Naive B cell (primary cell): ENCODE results near the gene CLEC16A. TPM values are rescaled to one million over a fixed set of nuclear protein-coding genes. Genes with fewer than 3 reads are reported as not detected.

Source experiments
- ATAC-seq, 2 donors: fragments of 150-1000 bp; cut with Tn5 transposase; 2 replicates each; pipeline ENCODE4 v1.10.0; 2021; ENCODE audit warnings: low read depth in 2 of 2, mild to moderate bottlenecking in 2 of 2, moderate library complexity in 2 of 2
- DNase-seq: peaks from one replicate; pipeline ENCODE4 v3.0.0; 2022
- H3K27ac Mint-ChIP-seq, 6 donors: one replicate each; pipeline ENCODE4 v1.8.0; 2020 to 2022; ENCODE audit warnings: mild to moderate bottlenecking in 6 of 6, mixed read lengths in 6 of 6, moderate library complexity in 5 of 6, inconsistent platforms in 2 of 6
- H3K27me3 Mint-ChIP-seq, 3 donors: one replicate each; pipeline ENCODE4 v1.8.0; 2021 to 2022; ENCODE audit warnings: mixed read lengths in 3 of 3, mild to moderate bottlenecking in 1 of 3
- H3K36me3 Mint-ChIP-seq, 2 donors: one replicate each; pipeline ENCODE4 v1.8.0; 2020 to 2022; ENCODE audit warnings: mixed read lengths in 2 of 2, inconsistent platforms in 1 of 2, mild to moderate bottlenecking in 1 of 2
- H3K4me1 Mint-ChIP-seq, 3 donors: one replicate each; pipeline ENCODE4 v1.8.0; 2020 to 2022; ENCODE audit warnings: mixed read lengths in 3 of 3, inconsistent platforms in 1 of 3, mild to moderate bottlenecking in 1 of 3, moderate library complexity in 1 of 3
- H3K4me3 Mint-ChIP-seq, 8 donors: one replicate each; pipeline ENCODE4 v1.8.0; 2020 to 2022; ENCODE audit warnings: mild to moderate bottlenecking in 8 of 8, mixed read lengths in 8 of 8, moderate library complexity in 8 of 8, inconsistent platforms in 2 of 8
- H3K9me3 Mint-ChIP-seq, 7 donors: one replicate each; pipeline ENCODE4 v1.8.0; 2020 to 2022; ENCODE audit warnings: mixed read lengths in 7 of 7, mild to moderate bottlenecking in 5 of 7, inconsistent platforms in 2 of 7, moderate library complexity in 1 of 7
- polyA plus RNA-seq, 6 donors: library from polyadenylated mRNA; unstranded; fragments of 300-500 nt; fragmentation: Illumina TruSeq; gene quantifications; one replicate each; pipeline ENCODE4 v1.2.3, GENCODE V29; 2021; ENCODE audit warnings: low read depth in 6 of 6

Gene CLEC16A
- polyA plus RNA-seq, 6 donors from 2014 or later, result 11.8 to 34.9 (median 18.7) TPM

DNA sequence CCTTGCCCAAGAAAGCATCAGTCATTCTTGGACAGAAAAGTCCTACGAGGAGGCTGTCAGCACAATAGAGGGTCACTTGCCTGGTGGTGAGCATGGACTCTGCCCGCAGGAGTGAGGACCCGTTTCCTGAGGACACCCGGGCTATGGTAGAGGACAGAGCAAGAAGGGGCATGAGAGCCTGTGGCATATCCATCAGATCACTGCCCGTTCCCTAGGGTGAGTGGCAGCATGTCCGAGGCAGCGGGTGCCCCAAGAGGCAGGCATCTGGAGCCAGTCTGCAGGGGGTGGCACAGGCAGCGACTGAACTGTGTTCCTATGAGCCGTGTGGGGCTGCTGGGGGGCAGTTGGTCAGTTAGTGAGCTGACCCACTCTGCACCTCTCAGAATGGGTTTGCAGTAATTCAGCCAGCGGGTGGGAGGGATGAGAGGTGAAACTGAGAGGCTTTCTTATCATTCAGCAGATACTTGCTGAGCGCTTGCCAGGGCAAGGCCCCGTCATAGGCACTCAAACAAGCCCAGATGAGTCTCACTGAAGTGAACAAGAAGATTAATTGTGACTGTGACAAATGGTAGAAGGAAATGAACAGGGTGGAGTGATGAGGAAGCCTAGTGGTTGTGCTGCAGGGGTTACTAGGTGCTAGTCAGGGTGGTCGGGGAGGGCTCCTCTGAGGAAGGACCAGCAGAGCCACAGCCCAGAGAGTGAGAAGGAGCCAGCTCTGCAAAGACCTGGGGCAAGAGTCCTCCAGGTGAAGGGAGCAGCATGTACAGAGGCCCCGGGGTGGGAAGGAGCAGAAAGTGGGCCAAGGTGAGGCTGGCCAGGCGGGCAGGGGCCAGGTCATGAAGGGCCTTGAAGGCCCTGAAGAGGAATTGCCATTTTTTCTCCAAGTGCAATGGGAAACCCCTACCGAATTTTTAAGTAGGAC, 87.9 kb downstream of the CLEC16A start:
- no peak overlapping the region for H3K4me3 Mint-ChIP-seq
- no peak for DNase-seq
- no peak for ATAC-seq
- peaks cover 41 to 76% of the 10 kb centered on the region in 2 donors for H3K36me3 Mint-ChIP-seq
- H3K9me3 Mint-ChIP-seq, result peaks cover 2 to 20% (median 16%) of the 10 kb centered on the region in 7 donors
- no peaks in the 10 kb centered on the region for H3K27me3 Mint-ChIP-seq
- H3K4me1 Mint-ChIP-seq, result peaks cover 2 to 9% (median 4%) of the 10 kb centered on the region in 3 donors
- no peak overlapping the region for H3K27ac Mint-ChIP-seq

DNA sequence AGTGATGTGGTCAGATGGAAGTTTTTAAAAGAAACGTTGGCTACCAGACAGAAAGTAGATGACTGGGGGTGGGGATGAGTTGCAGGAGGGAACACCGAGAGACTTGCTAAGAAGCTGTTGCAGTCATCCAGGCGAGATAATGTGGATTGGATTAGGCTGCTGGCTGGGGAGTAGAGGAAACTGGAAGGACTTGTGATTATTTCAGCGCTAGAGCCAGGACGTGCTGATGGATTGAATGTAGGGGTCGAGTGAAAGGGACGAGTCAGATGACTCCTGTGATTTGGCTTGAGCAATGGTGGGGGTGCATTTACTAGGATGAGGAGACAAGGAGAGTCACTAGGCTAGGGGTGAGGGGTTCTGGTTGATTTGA, 88.5 kb downstream of the CLEC16A start:
- no peak overlapping the region for H3K4me3 Mint-ChIP-seq
- H3K9me3 Mint-ChIP-seq, result peaks cover 0 to 14% (median 12%) of the 10 kb centered on the region in 7 donors
- DNase-seq, result no peak
- peaks cover 2 to 9% (median 4%) of the 10 kb centered on the region in 3 donors for H3K4me1 Mint-ChIP-seq
- no peak for ATAC-seq
- peaks cover 38 to 70% of the 10 kb centered on the region in 2 donors for H3K36me3 Mint-ChIP-seq
- peak overlapping the region in 2 of 6 donors; percentile 5 to 62 for H3K27ac Mint-ChIP-seq
- H3K27me3 Mint-ChIP-seq, result no peaks in the 10 kb centered on the region

DNA sequence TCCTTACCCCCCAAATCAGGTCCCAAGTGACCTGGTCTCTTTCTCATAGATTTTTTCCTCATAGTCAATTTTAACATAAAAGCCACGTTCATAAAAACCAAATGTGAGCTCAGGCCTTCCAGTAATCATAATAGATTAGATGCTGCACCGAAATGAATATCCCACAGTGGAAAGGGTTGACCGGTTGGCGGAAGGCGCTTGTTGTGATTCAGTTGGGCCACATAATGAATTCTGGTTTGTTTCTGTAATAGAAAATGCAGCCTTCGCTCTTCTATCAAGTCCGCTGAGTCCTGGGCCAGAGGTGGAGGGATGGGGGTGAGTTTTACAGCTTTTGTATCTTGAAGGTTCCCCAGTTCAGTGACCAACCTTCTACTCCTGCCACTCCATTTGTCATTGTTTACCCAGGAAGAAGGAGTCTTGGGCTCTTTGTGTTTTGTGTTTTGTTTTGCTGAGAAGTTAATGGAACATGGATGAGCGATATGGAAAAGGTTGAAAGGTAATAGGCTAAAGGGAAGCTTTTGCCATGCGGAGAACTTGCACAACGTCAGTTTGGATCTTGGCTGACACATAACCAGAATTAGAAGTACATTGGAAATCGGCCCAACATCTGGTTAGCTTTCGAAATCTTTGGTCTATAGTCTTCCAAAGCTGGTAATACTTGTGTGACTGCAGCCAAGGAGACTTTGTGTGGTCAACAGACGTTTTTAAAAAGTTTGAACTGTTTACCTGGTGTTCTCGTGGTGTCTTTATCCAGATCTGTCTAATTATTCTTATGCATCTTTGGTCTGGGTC, 89.5 kb downstream of the CLEC16A start:
- no peak overlapping the region for H3K27ac Mint-ChIP-seq
- H3K4me1 Mint-ChIP-seq, result peaks cover 2 to 9% (median 4%) of the 10 kb centered on the region in 3 donors
- no peak overlapping the region for H3K4me3 Mint-ChIP-seq
- peaks cover 33 to 64% of the 10 kb centered on the region in 2 donors for H3K36me3 Mint-ChIP-seq
- peaks cover 0 to 8% (median 5%) of the 10 kb centered on the region in 7 donors for H3K9me3 Mint-ChIP-seq
- no peak for DNase-seq
- no peaks in the 10 kb centered on the region for H3K27me3 Mint-ChIP-seq
- no peak for ATAC-seq

DNA sequence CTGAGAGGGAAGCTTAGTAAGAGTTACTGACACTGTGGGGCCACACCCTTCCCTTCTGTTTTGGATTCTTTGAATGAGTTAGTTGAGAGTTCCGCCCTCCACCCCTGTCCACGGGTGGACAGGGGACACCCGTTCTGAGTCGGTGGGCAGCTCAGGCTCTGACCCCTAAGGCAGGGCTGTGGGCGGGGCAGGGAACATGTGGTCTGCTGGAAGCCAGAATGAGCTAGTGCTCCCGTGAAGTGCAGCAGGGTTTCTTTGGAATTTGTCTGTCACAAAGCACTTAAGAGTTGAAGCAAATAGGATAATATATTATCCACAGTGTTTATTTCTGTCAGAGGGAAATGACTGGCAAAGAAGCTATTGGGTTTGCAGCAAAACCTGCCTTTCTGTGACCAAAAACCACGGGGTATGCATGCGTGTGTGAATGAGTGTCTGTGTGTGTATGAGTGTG, 90.1 kb downstream of the CLEC16A start:
- Mint-ChIP-seq H3K36me3 (peaks cover 26 to 57% of the 10 kb centered on the region in 2 donors), H3K4me1 (peaks cover 0 to 9% (median 4%) of the 10 kb centered on the region in 3 donors), H3K27ac (no peak overlapping the region), H3K27me3 (no peaks in the 10 kb centered on the region), H3K4me3 (no peak overlapping the region), H3K9me3 (peaks cover 0 to 2% (median under 1%) of the 10 kb centered on the region in 7 donors)
- ATAC-seq, result no peak
- DNase-seq, result no peak

DNA sequence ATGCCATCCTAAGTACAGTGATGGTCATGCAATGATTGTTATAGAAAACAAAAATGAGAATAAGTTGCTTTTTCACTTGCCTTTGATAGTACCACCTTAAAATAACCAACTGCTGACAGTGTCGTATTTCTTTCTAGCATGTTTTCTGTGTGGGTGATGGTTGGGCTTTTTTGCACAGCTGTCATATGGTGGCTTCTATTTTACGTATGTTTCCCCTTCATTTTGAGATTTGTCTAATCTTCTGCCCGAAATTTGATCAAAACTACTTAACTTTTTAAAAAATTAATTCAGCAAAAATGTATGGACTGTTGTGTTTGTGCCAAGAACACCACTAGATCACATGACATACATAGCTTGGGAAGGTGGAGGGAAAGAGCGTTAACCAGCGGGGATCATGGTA, 90.7 kb downstream of the CLEC16A start:
- H3K4me3 Mint-ChIP-seq, result no peak overlapping the region
- no peaks in the 10 kb centered on the region for H3K9me3 Mint-ChIP-seq
- H3K36me3 Mint-ChIP-seq, result peaks cover 29 to 57% of the 10 kb centered on the region in 2 donors
- ATAC-seq (no peak), DNase-seq (no peak)
- H3K27me3 Mint-ChIP-seq, result no peaks in the 10 kb centered on the region
- no peak overlapping the region for H3K27ac Mint-ChIP-seq
- H3K4me1 Mint-ChIP-seq, result peaks cover 0 to 9% (median 7%) of the 10 kb centered on the region in 3 donors

DNA sequence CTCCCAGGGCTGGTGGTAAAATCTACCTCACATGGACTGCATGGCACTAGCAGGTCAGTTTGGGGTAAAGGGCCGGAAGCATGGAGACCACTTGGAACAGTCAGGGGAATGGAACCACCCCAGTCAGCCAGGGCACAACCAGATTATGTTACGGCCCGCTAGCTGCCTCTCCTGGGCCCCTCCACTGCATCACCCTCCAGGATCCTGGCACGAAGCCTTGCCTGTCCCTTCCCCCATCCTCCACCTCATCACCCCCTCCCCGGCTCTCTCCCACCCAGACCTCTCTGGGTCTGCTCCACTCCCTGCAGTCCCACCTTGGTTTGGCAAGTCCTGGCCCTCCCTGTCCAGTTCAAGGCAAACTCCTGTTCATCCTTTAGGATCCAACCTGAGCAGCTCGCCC, 91.7 kb downstream of the CLEC16A start:
- Mint-ChIP-seq H3K36me3 (peaks cover 27 to 55% of the 10 kb centered on the region in 2 donors), H3K27me3 (no peaks in the 10 kb centered on the region), H3K9me3 (no peaks in the 10 kb centered on the region), H3K4me1 (peaks cover 0 to 9% (median 8%) of the 10 kb centered on the region in 3 donors), H3K27ac (no peak overlapping the region), H3K4me3 (no peak overlapping the region)
- ATAC-seq, result no peak
- no peak for DNase-seq

DNA sequence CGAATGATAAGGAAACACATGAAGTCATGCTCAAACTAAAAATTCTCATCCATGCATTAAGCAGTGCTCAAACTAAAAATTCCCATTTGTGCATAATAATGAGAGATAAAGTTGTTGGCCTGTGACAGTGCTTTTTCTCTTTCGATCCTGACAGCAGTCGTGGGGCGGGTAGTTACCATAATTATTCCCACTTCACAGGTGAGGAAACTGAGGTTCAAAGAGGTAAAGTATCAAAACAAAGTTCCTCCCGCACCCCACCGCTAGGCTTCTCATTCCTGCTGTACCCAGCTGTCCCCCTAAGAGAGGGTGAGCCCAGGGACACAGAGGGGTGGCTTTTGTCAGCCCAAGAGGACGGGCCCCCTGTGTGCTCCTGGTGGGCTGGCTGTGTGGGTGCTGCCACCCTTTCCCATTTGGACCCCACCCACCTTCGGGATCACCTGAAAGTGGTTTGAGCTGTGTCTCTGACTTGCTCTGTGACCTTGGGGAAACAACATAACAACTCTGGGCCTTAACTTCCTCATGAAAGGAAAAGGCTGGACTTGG, 92.6 kb downstream of the CLEC16A start:
- H3K36me3 Mint-ChIP-seq, result peaks cover 20 to 49% of the 10 kb centered on the region in 2 donors
- H3K9me3 Mint-ChIP-seq, result no peaks in the 10 kb centered on the region
- ATAC-seq (no peak), DNase-seq (no peak)
- no peak overlapping the region for H3K27ac Mint-ChIP-seq
- H3K4me1 Mint-ChIP-seq, result peaks cover 0 to 9% (median 8%) of the 10 kb centered on the region in 3 donors
- no peaks in the 10 kb centered on the region for H3K27me3 Mint-ChIP-seq
- peak overlapping the region in 1 of 8 donors; percentile 9 for H3K4me3 Mint-ChIP-seq

DNA sequence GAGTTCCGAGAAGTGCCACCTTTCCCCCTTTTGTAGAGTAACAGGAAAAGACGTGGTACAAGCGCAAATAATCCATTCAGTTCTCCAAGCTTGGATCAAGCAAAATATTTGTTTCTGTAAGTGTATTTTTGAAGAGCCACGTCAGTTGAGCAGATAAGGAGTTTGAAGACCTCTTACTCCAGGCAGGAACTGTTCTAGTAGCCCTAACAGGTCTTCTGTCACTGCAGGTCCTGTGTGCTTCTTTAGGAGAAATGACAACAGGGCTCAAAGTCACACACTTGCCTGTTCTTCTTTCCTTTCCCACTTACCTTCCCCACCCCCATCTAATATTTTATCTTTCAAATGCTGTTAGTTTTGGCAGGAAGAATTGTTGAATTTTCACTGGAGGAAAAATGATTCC, 93.9 kb downstream of the CLEC16A start:
- H3K27ac Mint-ChIP-seq, result peak overlapping the region in 1 of 6 donors; percentile 28

DNA sequence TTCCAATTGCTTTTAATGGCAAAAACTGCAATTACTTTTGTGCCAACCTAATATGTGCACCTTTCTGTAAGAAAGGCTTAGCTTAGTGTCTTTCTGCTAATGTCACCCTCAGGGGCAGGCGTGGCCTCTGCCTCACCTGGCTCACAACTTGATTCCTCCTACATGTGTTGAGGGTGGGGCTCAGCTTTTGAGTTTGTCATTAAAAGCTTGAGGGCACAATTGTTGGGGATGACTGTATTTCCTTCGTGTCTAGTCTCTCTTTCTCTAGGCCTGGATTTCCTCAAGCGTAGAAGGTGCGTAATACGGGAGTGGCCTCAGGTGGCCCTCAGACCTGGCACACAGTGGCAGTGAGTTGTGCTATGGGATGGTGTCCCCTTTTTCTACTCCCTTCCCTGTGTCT, 94.4 kb downstream of the CLEC16A start:
- Mint-ChIP-seq H3K9me3 (no peaks in the 10 kb centered on the region), H3K4me3 (no peak overlapping the region), H3K27ac (peak overlapping the region in 2 of 6 donors; percentile 9 to 74), H3K36me3 (peaks cover 20 to 35% of the 10 kb centered on the region in 2 donors), H3K4me1 (peaks cover 0 to 8% (median 4%) of the 10 kb centered on the region in 3 donors), H3K27me3 (no peaks in the 10 kb centered on the region)
- DNase-seq (no peak), ATAC-seq (no peak)

More for the DNA sequence above, 93.9 kb downstream of the CLEC16A start:
- H3K9me3 Mint-ChIP-seq, result no peaks in the 10 kb centered on the region
- peaks cover 0 to 9% (median 4%) of the 10 kb centered on the region in 3 donors for H3K4me1 Mint-ChIP-seq
- no peaks in the 10 kb centered on the region for H3K27me3 Mint-ChIP-seq
- DNase-seq (no peak), ATAC-seq (no peak)
- no peak overlapping the region for H3K4me3 Mint-ChIP-seq
- H3K36me3 Mint-ChIP-seq, result peaks cover 20 to 39% of the 10 kb centered on the region in 2 donors

DNA sequence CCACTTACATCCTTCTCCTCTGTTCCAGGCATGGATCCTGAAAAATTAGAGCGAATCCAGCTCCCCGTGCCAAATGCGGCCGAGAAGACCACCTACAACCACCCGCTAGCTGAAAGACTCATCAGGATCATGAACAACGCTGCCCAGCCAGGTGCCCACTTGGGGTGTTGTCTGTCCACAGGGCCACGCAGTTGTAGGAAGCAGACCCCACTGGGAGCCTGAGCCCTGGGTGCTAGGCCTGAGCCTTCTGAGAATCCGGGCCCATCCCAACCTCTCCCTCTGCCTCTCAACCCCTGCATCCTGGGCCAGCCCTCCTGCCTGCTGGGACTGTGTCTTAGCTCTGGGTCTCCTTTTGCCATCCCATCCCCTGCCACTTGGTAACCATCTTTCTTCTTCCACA, 95.4 kb downstream of the CLEC16A start:
- Mint-ChIP-seq H3K9me3 (no peaks in the 10 kb centered on the region), H3K27ac (peak overlapping the region in 2 of 6 donors; percentile 35 to 73), H3K4me1 (peaks cover 0 to 4% (median 0%) of the 10 kb centered on the region in 3 donors), H3K4me3 (no peak overlapping the region), H3K36me3 (peaks cover 20 to 27% of the 10 kb centered on the region in 2 donors), H3K27me3 (no peaks in the 10 kb centered on the region)
- ATAC-seq, result no peak
- DNase-seq, result no peak

DNA sequence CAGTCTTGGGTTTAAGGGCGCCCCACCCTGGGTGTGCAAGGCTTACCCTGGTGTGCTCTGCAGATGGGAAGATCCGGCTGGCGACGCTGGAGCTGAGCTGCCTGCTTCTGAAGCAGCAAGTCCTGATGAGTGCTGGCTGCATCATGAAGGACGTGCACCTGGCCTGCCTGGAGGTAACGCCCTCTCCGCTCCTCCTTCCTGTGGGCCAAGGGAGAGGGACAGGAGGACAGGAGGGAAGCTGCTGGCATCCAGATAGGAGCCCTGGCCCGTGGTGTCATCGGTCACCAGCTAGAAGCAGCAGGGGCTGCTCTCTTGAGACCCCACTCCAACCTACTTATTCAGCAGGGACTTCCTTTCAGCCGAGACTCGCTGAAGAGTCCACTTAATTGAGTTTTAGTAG, 97.8 kb downstream of the CLEC16A start:
- Mint-ChIP-seq H3K4me3 (no peak overlapping the region), H3K27me3 (no peaks in the 10 kb centered on the region), H3K36me3 (peaks cover 16 to 22% of the 10 kb centered on the region in 2 donors), H3K27ac (no peak overlapping the region), H3K9me3 (no peaks in the 10 kb centered on the region), H3K4me1 (peaks cover 0 to 4% (median 0%) of the 10 kb centered on the region in 3 donors)
- no peak for DNase-seq
- no peak for ATAC-seq

DNA sequence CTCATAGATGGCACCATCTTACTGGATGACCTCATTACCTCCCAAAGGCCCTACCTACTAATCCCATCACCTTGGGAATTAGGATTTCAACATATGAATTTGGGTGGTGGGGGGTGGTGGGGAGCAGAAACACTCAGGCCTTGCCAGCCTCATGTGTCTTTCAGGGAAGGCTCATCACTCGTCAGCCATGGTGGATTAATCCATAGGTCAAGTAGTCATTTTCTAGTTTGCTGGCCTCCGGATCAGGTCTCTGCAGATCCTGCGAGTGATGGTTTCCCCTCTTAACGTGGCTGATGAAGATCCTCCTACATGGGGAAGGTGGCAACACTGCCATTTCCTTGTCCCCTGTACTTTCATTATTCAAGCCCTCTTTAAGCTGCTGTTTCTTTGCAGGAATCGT, 101.1 kb downstream of the CLEC16A start:
- ATAC-seq, result no peak
- no peak overlapping the region for H3K27ac Mint-ChIP-seq
- peaks cover 0 to 5% (median 0%) of the 10 kb centered on the region in 3 donors for H3K4me1 Mint-ChIP-seq

DNA sequence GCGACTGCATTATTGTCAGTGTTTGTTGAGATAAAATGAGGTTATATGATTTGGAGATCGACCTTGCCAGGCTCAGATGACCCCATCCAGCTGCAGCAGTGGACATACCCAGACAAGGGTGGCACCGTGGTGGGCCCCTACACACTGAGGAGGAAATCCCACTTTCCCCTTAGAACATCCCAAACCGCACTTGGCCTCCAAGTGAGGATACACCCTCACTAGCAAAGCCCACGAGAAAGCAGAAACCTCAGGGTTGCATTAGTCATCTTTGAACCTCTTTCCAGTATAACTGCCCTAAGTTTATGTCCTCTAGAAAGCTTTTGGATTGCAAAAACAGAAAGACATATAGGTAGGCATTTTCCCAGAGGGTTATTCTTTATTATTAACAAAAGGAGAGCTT, 101.5 kb downstream of the CLEC16A start:
- DNase-seq (no peak), ATAC-seq (no peak)
- Mint-ChIP-seq H3K4me3 (no peak overlapping the region), H3K4me1 (peaks cover 0 to 5% (median 0%) of the 10 kb centered on the region in 3 donors), H3K27ac (peak overlapping the region in 1 of 6 donors; percentile 51), H3K36me3 (peaks cover 18 to 21% of the 10 kb centered on the region in 2 donors), H3K9me3 (no peaks in the 10 kb centered on the region), H3K27me3 (no peaks in the 10 kb centered on the region)

More for the DNA sequence above, 101.1 kb downstream of the CLEC16A start:
- DNase-seq, result no peak
- Mint-ChIP-seq H3K9me3 (no peaks in the 10 kb centered on the region), H3K27me3 (no peaks in the 10 kb centered on the region), H3K4me3 (no peak overlapping the region), H3K36me3 (peaks cover 19 to 21% of the 10 kb centered on the region in 2 donors)
